GM19467 (cell line): ENCODE results near the gene IGSF3.
"Not testable (repeated sequence)": the region's sequence is repeated elsewhere in the genome, so short reads cannot be mapped to it uniquely, and the experiment has no call there.

Experiments used
- ATAC-seq: cut with Tn5 transposase; IDR thresholded peaks from one replicate; pipeline ENCODE4 v1.9.1; 2021; ENCODE audit warnings: mild to moderate bottlenecking, moderate library complexity; ENCODE audit not compliant: unreplicated experiment

Gene IGSF3

GRCh38 chr1:116664366-116664977, 3.1 kb downstream of the IGSF3 start:
- ATAC-seq: no peak

GRCh38 chr1:116663821-116664220, 3.7 kb downstream of the IGSF3 start:
- ATAC-seq: no peak

GRCh38 chr1:116661633-116662032, 5.9 kb downstream of the IGSF3 start:
- no peak for ATAC-seq

GRCh38 chr1:116658645-116659044, 8.9 kb downstream of the IGSF3 start:
- not testable (repeated sequence) for ATAC-seq

- not testable (repeated sequence) for ATAC-seq
Measured at GRCh38 chr1:116657836-116658235, 9.7 kb downstream of the IGSF3 start.

GRCh38 chr1:116654351-116654750, 13.2 kb downstream of the IGSF3 start:
- ATAC-seq: no peak

GRCh38 chr1:116652598-116652997, 14.9 kb downstream of the IGSF3 start:
- ATAC-seq: not testable (repeated sequence)

- ATAC-seq: not testable (repeated sequence)
Measured at GRCh38 chr1:116650781-116651180, 16.8 kb downstream of the IGSF3 start.

- not testable (repeated sequence) for ATAC-seq
Measured at GRCh38 chr1:116649041-116649440, 18.5 kb downstream of the IGSF3 start.

GRCh38 chr1:116648325-116648724, 19.2 kb downstream of the IGSF3 start:
- ATAC-seq: not testable (repeated sequence)

GRCh38 chr1:116647186-116647585, 20.3 kb downstream of the IGSF3 start:
- ATAC-seq: not testable (repeated sequence)

- ATAC-seq: not testable (repeated sequence)
Measured at GRCh38 chr1:116646673-116647170, 20.8 kb downstream of the IGSF3 start.

GRCh38 chr1:116645802-116646672, 21.5 kb downstream of the IGSF3 start:
- not testable (repeated sequence) for ATAC-seq

- ATAC-seq: not testable (repeated sequence)
Measured at GRCh38 chr1:116644993-116645392, 22.5 kb downstream of the IGSF3 start.

GRCh38 chr1:116644096-116644495, 23.4 kb downstream of the IGSF3 start:
- ATAC-seq: not testable (repeated sequence)

GRCh38 chr1:116643281-116643751, 24.2 kb downstream of the IGSF3 start:
- not testable (repeated sequence) for ATAC-seq

- not testable (repeated sequence) for ATAC-seq
Measured at GRCh38 chr1:116642311-116643280, 24.9 kb downstream of the IGSF3 start.

- ATAC-seq: not testable (repeated sequence)
Measured at GRCh38 chr1:116637583-116637982, 29.9 kb downstream of the IGSF3 start.

GRCh38 chr1:116636584-116636983, 30.9 kb downstream of the IGSF3 start:
- ATAC-seq: not testable (repeated sequence)

- ATAC-seq: not testable (repeated sequence)
Measured at GRCh38 chr1:116634386-116634785, 33.1 kb downstream of the IGSF3 start.
